HepG2 (cell line): ENCODE results near the gene CCDC33. TPM values are rescaled to one million over a fixed set of nuclear protein-coding genes. Genes with fewer than 3 reads are reported as not detected.
A peak's percentile ranks its signal among the peaks of the same experiment; 100 is the strongest.

ENCODE experiments used
- ATAC-seq: fragments of 200-7000 bp; cut with Tn5 transposase; 3 replicates; pipeline ENCODE4 v1.9.1; 2020; ENCODE audit warnings: mild to moderate bottlenecking, moderate library complexity
- BruUV-seq: library from RNA; stranded (reverse); fragments of 400-500 nt; replicated peaks from 2 replicates; lab custom pipeline; 2021; lab: Mats Ljungman, UMichigan
- CTCF ChIA-PET: fragments of 300-600 bp; formaldehyde crosslinking; extraction: SDS; loops from one replicate; lab custom pipeline; 2021; ENCODE audit warnings: low total read pairs, inconsistent platforms, low intra/inter-chr PET ratio; lab: Yijun Ruan, JAX
- POLR2A ChIA-PET: fragments of 350-600 bp; sonication (Branson Sonifier 250); formaldehyde crosslinking; loops from one replicate; lab custom pipeline; 2020; ENCODE audit warnings: antibody characterized with exemption, inconsistent platforms; lab: Yijun Ruan, JAX
- DNase-seq: peaks from one replicate; pipeline ENCODE4 v3.0.0-alpha.2; 2015; ENCODE audit warnings: low spot score
- FAIRE-seq: peaks from 3 replicates; lab custom pipeline; 2011; peaks lifted over from hg19 to GRCh38; lab: Jason Lieb, UNC
- H2AFZ ChIP-seq: one replicate; pipeline ENCODE4 v1.6.1; 2011; ENCODE audit warnings: low read length, inconsistent platforms
- H3K27ac ChIP-seq: fragments of 300-600 bp; 3 replicates; pipeline ENCODE4 v1.8.0; 2011; ENCODE audit warnings: mixed run types, mild to moderate bottlenecking, mixed read lengths, low read length, inconsistent platforms; ENCODE audit not compliant: insufficient read depth; ENCODE audit errors: extremely low read length
- H3K27me3 ChIP-seq, 2 experiments: fragments of 200-600 bp in 1 of 2; 2 replicates in 1 of 2; 3 replicates in 1 of 2; pipeline versions ENCODE4 v1.6.0 to v1.8.0; 2011; ENCODE audit warnings: low read length in 2 of 2, mild to moderate bottlenecking in 2 of 2, moderate library complexity in 2 of 2, inconsistent platforms in 1 of 2; ENCODE audit not compliant: insufficient read depth in 2 of 2, control insufficient read depth in 1 of 2
- H3K36me3 ChIP-seq, 2 experiments: fragments of 200-600 bp in 1 of 2; replicated peaks in 1 of 2; 2 replicates in 1 of 2; 3 replicates in 1 of 2; pipeline versions ENCODE4 v1.5.1 to v1.8.0; 2011; ENCODE audit warnings: low read length in 2 of 2, inconsistent platforms in 1 of 2; ENCODE audit not compliant: insufficient read depth in 2 of 2, control insufficient read depth in 1 of 2
- H3K4me1 ChIP-seq: 2 replicates; pipeline ENCODE4 v1.5.1; 2012; ENCODE audit warnings: low read length, inconsistent platforms; ENCODE audit not compliant: insufficient read depth
- H3K4me2 ChIP-seq: 2 replicates; pipeline ENCODE4 v1.6.0; 2011; ENCODE audit warnings: low read depth, low read length, inconsistent platforms
- H3K4me3 ChIP-seq, 3 experiments: fragments of 200-600 bp in 1 of 3; sonication (generic), shearing (Covaris generic) in 1 of 3; replicated peaks in 1 of 3; 2 replicates each; pipeline ENCODE4 v1.5.1; 2011 to 2016; ENCODE audit warnings: low read length in 3 of 3, inconsistent platforms in 2 of 3, low read depth in 2 of 3, mild to moderate bottlenecking in 2 of 3, control low read depth in 1 of 3, mixed read lengths in 1 of 3; ENCODE audit not compliant: insufficient read depth in 1 of 3
- H3K79me2 ChIP-seq: one replicate; pipeline ENCODE4 v1.6.1; 2011; ENCODE audit warnings: low read length, inconsistent platforms; ENCODE audit not compliant: insufficient read depth
- H3K9ac ChIP-seq: 2 replicates; pipeline ENCODE4 v1.6.0; 2011; ENCODE audit warnings: mild to moderate bottlenecking, low read depth, low read length, inconsistent platforms; ENCODE audit not compliant: insufficient read depth
- H3K9me3 ChIP-seq: 2 replicates; pipeline ENCODE4 v1.5.1; 2012; ENCODE audit warnings: mild to moderate bottlenecking, low read length
- H4K20me1 ChIP-seq: 2 replicates; pipeline ENCODE4 v1.6.0; 2011; ENCODE audit warnings: inconsistent platforms, mild to moderate bottlenecking, low read length, moderate library complexity; ENCODE audit not compliant: insufficient read depth
- CEBPG ChIP-seq: IDR thresholded peaks from 2 replicates; pipeline ENCODE4 v1.6.1; 2016
- HNF4A ChIP-seq: sonication (generic); formaldehyde crosslinking; IDR thresholded peaks from 2 replicates; pipeline ENCODE4 v1.4.0; 2020; ENCODE audit warnings: missing genetic modification reagents
- MATR3 ChIP-seq: sonication (generic); formaldehyde crosslinking; IDR thresholded peaks from 2 replicates; pipeline ENCODE4 v1.4.0; 2020; ENCODE audit warnings: missing genetic modification reagents
- ZMYM2 ChIP-seq: sonication (generic); formaldehyde crosslinking; IDR thresholded peaks from 2 replicates; pipeline ENCODE4 v1.8.0; 2022; ENCODE audit warnings: mild to moderate bottlenecking, missing genetic modification reagents
- ZMYM3 ChIP-seq: sonication (generic); formaldehyde crosslinking; IDR thresholded peaks from 2 replicates; pipeline ENCODE4 v1.5.1; 2020; ENCODE audit warnings: mild to moderate bottlenecking, missing genetic modification reagents
- ZNF75D ChIP-seq: sonication (generic); formaldehyde crosslinking; IDR thresholded peaks from 2 replicates; pipeline ENCODE4 v1.8.1; 2023; ENCODE audit warnings: missing genetic modification reagents, mild to moderate bottlenecking, borderline replicate concordance
- ZSCAN20 ChIP-seq: sonication (generic); formaldehyde crosslinking; IDR thresholded peaks from 2 replicates; pipeline ENCODE4 v1.4.0; 2020; ENCODE audit warnings: missing genetic modification reagents, mild to moderate bottlenecking, borderline replicate concordance
- WGBS: methylation state at CpG from one replicate; pipeline ENCODE4 v1.1.6; 2017; ENCODE audit warnings: low lambda C conversion rate; 5-methylcytosine and 5-hydroxymethylcytosine counted together
- in situ Hi-C: cut with HindIII; loops from 2 replicates; pipeline ENCODE4 v1.10.0; 2017; ENCODE audit warnings: low pct_unique_long_range_greater_than_20kb; ENCODE audit not compliant: extremely low pct_ligation_motif_present
- intact Hi-C: fragments of 100-400 bp; cut with micrococcal nuclease; formaldehyde crosslinking; loops from one replicate; pipeline ENCODE4 v1.10.0; 2022; ENCODE audit not compliant: unreplicated experiment
- polyA plus RNA-seq, 8 experiments: library from polyadenylated mRNA; depleted of rRNA in 3 of 8; stranded (reverse) in 7 of 8; unstranded in 1 of 8; fragments of >200 nt; fragmentation: Illumina TruSeq in 4 of 8; extraction: Trizol in 4 of 8; gene quantifications; 2 replicates each; pipeline versions ENCODE4 v1.2.1 to v1.2.3, GENCODE V29; 2011 to 2016; ENCODE audit warnings: low read depth in 4 of 8, missing spikeins in 1 of 8, mixed read lengths in 1 of 8; ENCODE audit not compliant: insufficient read depth in 1 of 8
- total RNA-seq, 5 experiments: library from RNA; depleted of rRNA; stranded (reverse); fragments of >200 nt; fragmentation: Illumina TruSeq; extraction: Trizol; gene quantifications; 2 replicates each; pipeline ENCODE4 v1.2.3, GENCODE V29; 2016; ENCODE audit warnings: low read depth in 1 of 5
- TF ChIP-seq, protein P1 (sequence below): sonication (generic); formaldehyde crosslinking; IDR thresholded peaks from 2 replicates; pipeline ENCODE4 v1.4.0; 2020; ENCODE audit warnings: missing genetic modification reagents

CCDC33 gene
- total and polyA plus RNA-seq, 2 of the 13 experiments (the other 11 are each of a cell fraction or from before 2014, with no cell fraction given), result 0.30 TPM; not detected in 1

DNA sequence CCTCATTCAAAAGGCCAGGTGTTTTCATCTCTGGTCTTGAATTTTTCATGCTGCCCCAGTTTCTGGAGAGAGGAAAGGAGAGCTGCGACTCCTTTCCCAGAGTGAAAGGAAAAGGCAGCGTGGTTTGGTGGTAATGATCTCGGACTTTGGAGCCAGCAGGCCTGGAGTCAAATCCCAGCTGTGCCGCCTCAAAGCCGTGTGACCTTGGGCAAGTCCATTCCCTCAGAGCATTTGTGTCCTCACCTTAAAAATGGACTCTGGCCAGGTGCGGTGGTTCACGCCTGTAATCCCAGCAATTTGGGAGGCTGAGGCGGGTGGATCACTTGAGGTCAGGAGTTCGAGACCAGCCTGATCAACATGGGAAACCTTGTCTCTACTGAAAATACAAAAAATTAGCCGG is 4.7 kb upstream of the CCDC33 start:
- Histone ChIP-seq H3K79me2 (no peaks in the 10 kb centered on the region), H2AFZ (no peak overlapping the region), H3K27ac (no peak overlapping the region), H3K4me3 (no peak overlapping the region), H3K4me1 (peaks cover 7% of the 10 kb centered on the region; the same call in 1 of the 2 replicates), H3K4me2 (no peak overlapping the region), H3K27me3 (peaks cover 0 to 20% of the 10 kb centered on the region in 2 experiments; a peak in 4 of 5 replicates), H3K9me3 (no peaks in the 10 kb centered on the region), H4K20me1 (no peaks in the 10 kb centered on the region), H3K9ac (no peak overlapping the region), H3K36me3 (no peaks in the 10 kb centered on the region)
- TF ChIP-seq ZMYM2 (CRISPR knock-in tag) (0 out of 2 replicates have a peak, but pooled peaks have one; percentile 47), ZMYM3 (CRISPR knock-in tag) (peak; percentile 63; the same call in 1 of the 2 replicates), ZNF75D (CRISPR knock-in tag) (no peak), HNF4A (peak; percentile 52; the same call in 1 of the 2 replicates)
- TF ChIP-seq, protein P1, sequence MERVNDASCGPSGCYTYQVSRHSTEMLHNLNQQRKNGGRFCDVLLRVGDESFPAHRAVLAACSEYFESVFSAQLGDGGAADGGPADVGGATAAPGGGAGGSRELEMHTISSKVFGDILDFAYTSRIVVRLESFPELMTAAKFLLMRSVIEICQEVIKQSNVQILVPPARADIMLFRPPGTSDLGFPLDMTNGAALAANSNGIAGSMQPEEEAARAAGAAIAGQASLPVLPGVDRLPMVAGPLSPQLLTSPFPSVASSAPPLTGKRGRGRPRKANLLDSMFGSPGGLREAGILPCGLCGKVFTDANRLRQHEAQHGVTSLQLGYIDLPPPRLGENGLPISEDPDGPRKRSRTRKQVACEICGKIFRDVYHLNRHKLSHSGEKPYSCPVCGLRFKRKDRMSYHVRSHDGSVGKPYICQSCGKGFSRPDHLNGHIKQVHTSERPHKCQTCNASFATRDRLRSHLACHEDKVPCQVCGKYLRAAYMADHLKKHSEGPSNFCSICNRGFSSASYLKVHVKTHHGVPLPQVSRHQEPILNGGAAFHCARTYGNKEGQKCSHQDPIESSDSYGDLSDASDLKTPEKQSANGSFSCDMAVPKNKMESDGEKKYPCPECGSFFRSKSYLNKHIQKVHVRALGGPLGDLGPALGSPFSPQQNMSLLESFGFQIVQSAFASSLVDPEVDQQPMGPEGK (CRISPR knock-in tag), result no peak
- 17% methylated on average over 10 of the region's 10 CpGs for WGBS
- peak; percentile 18 for DNase-seq
- FAIRE-seq, result no peak
- CTCF ChIA-PET, result no interaction called here
- POLR2A ChIA-PET, result no interaction called here
- no peak for ATAC-seq
- BruUV-seq, result no TSS peak
- intact Hi-C loops, result no loop called here
- in situ Hi-C loops, result no loop called here

DNA sequence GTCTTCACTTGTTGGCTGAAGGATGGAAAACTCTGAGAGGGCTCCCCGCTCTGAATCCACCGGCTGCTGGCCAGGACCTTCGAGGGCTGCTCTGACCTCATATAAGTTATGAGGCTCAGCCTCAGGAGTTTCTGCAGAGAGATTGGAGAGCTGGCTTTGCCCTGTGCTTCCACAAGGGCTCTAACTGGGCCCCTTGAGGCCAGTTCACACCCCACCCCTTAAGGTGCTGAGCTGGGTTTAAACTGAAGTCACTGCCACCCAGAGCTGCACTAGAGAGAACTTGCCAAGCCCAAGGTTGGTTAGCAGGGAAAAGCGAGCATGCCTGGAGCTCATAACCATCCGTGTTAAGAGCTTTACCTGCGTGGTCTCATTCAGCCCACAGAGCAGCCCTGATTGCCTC is 2.8 kb upstream of the CCDC33 start:
- no peak overlapping the region for H3K9ac ChIP-seq
- no peak for DNase-seq
- CTCF ChIA-PET, result no interaction called here

More for the DNA sequence above, 2.8 kb upstream of the CCDC33 start:
- Histone ChIP-seq H3K36me3 (no peaks in the 10 kb centered on the region), H3K4me2 (no peak overlapping the region), H4K20me1 (no peaks in the 10 kb centered on the region), H3K27ac (no peak overlapping the region), H3K4me3 (no peak overlapping the region), H3K27me3 (peaks cover 0 to 20% of the 10 kb centered on the region in 2 experiments; a peak in 4 of 5 replicates), H3K4me1 (peaks cover 7% of the 10 kb centered on the region; the same call in 1 of the 2 replicates), H2AFZ (no peak overlapping the region), H3K9me3 (no peaks in the 10 kb centered on the region), H3K79me2 (no peaks in the 10 kb centered on the region)
- ATAC-seq (no peak), FAIRE-seq (no peak)
- TF ChIP-seq CEBPG (CRISPR knock-in tag), result no peak
- no peak for TF ChIP-seq ZSCAN20 (CRISPR knock-in tag)
- no peak for TF ChIP-seq MATR3 (CRISPR knock-in tag)
- POLR2A ChIA-PET, result no interaction called here
- no TSS peak for BruUV-seq
- in situ Hi-C loops (no loop called here), intact Hi-C loops (no loop called here)
- WGBS, result 17% methylated on average over 6 of the region's 6 CpGs
